Activated CD8-positive, alpha-beta T cell treated with anti-CD3 and anti-CD28 coated beads for 36 hours (primary cell): Measurements from ENCODE around the gene RYR1. TPM values are rescaled to one million over a fixed set of nuclear protein-coding genes. Genes with fewer than 3 reads are reported as not detected.
"Not testable (repeated sequence)": the region's sequence is repeated elsewhere in the genome, so short reads cannot be mapped to it uniquely, and the experiment has no call there.

ENCODE experiments used
- ATAC-seq: fragments of 200-7000 bp; cut with Tn5 transposase; one replicate; pipeline ENCODE4 v1.10.0; 2021; ENCODE audit warnings: mild to moderate bottlenecking, moderate library complexity
- CTCF ChIA-PET: fragments of 350-600 bp; sonication (Branson Sonifier 250); formaldehyde crosslinking; loops from one replicate; lab custom pipeline; 2021; ENCODE audit warnings: antibody characterized with exemption; lab: Charles Lee
- POLR2A ChIA-PET: fragments of 350-600 bp; sonication (Branson Sonifier 250); formaldehyde crosslinking; loops from one replicate; lab custom pipeline; 2021; ENCODE audit warnings: antibody characterized with exemption; lab: Charles Lee
- DNase-seq: peaks from one replicate; pipeline ENCODE4 v3.0.0-alpha.2; 2020
- H3K27ac Mint-ChIP-seq: one replicate; pipeline ENCODE4 v1.8.0; 2021; ENCODE audit warnings: mild to moderate bottlenecking, mixed read lengths
- H3K27me3 Mint-ChIP-seq: one replicate; pipeline ENCODE4 v1.8.0; 2021; ENCODE audit warnings: mixed read lengths
- H3K36me3 Mint-ChIP-seq: one replicate; pipeline ENCODE4 v1.8.0; 2021; ENCODE audit warnings: low read depth, mixed read lengths
- H3K4me1 Mint-ChIP-seq: one replicate; pipeline ENCODE4 v1.8.0; 2021; ENCODE audit warnings: low read depth, mixed read lengths
- H3K4me3 Mint-ChIP-seq: one replicate; pipeline ENCODE4 v1.8.0; 2021; ENCODE audit warnings: mild to moderate bottlenecking, moderate library complexity, mixed read lengths
- H3K9me3 Mint-ChIP-seq: one replicate; pipeline ENCODE4 v1.8.0; 2021; ENCODE audit warnings: mixed read lengths
- intact Hi-C: fragments of 100-400 bp; cut with micrococcal nuclease; formaldehyde crosslinking; loops from one replicate; pipeline ENCODE4 v1.10.0; 2022
- total RNA-seq, 2 experiments: library from RNA; stranded (reverse); gene quantifications; one replicate each; pipeline ENCODE4 v1.2.3, GENCODE V29; 2021
- TF ChIP-seq, protein P1 (sequence below): fragments of 200-600 bp; IDR thresholded peaks from one replicate; pipeline ENCODE4 v1.8.0; 2022; ENCODE audit warnings: antibody characterized with exemption, mild to moderate bottlenecking

The RYR1 gene
- total RNA-seq, 2 experiments from 2014 or later = 0.63 to 1.2 TPM

DNA sequence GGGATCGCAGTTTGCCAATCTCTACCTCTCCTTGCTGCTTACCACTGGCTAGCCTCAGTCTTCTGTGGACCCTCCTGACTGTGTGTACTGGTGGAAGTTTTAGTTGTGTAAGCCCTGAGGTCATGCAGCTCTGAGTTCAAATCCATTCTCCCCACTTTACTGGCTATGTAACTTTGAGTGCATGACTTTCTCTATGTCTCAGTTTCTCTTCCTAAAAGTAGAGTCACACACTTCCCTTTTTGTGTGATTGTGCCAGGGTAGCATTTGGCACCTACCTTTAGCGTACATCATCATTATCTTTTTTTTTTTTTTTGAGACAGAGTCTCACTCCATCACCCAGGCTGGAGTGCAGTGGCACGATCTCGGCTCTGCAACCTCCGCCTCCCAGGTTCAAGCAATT is 113.9 kb downstream of the RYR1 start:
- no peaks in the 10 kb centered on the region for H3K27me3 Mint-ChIP-seq
- H3K4me1 Mint-ChIP-seq = peaks cover 24% of the 10 kb centered on the region
- H3K9me3 Mint-ChIP-seq = no peaks in the 10 kb centered on the region
- H3K36me3 Mint-ChIP-seq = no peaks in the 10 kb centered on the region
- intact Hi-C loops = no loop called here
- no peak overlapping the region for H3K4me3 Mint-ChIP-seq
- ATAC-seq (no peak), DNase-seq (no peak)
- CTCF ChIA-PET = no interaction called here
- TF ChIP-seq, protein P1, sequence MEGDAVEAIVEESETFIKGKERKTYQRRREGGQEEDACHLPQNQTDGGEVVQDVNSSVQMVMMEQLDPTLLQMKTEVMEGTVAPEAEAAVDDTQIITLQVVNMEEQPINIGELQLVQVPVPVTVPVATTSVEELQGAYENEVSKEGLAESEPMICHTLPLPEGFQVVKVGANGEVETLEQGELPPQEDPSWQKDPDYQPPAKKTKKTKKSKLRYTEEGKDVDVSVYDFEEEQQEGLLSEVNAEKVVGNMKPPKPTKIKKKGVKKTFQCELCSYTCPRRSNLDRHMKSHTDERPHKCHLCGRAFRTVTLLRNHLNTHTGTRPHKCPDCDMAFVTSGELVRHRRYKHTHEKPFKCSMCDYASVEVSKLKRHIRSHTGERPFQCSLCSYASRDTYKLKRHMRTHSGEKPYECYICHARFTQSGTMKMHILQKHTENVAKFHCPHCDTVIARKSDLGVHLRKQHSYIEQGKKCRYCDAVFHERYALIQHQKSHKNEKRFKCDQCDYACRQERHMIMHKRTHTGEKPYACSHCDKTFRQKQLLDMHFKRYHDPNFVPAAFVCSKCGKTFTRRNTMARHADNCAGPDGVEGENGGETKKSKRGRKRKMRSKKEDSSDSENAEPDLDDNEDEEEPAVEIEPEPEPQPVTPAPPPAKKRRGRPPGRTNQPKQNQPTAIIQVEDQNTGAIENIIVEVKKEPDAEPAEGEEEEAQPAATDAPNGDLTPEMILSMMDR = no peak
- POLR2A ChIA-PET = no interaction called here
- no peak overlapping the region for H3K27ac Mint-ChIP-seq

DNA sequence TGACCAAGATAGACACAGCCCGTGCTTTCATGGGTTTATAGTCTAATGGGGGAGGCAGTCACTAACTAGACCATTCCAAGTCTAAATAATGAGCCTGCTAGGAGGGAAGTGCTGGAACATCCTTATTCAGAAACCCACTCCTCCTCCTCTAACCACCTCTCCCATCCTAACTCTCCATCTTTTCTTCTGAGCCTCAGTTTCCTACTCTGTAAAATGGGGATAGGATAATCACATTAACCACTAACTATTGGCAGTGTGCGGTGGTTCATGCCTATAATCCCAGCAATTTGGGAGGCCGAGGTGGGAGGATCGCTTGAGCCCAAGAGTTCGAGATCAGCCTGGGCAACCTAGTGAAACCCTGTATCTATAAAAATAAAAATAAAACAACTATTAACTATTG is 115.6 kb downstream of the RYR1 start:
- ChIA-PET CTCF (no interaction called here), POLR2A (no interaction called here)
- ATAC-seq (no peak), DNase-seq (no peak)
- TF ChIP-seq, protein P1 = no peak
- Mint-ChIP-seq H3K36me3 (no peaks in the 10 kb centered on the region), H3K9me3 (no peaks in the 10 kb centered on the region), H3K27ac (no peak overlapping the region), H3K4me3 (no peak overlapping the region), H3K27me3 (peaks cover 6% of the 10 kb centered on the region), H3K4me1 (peaks cover 28% of the 10 kb centered on the region)
- intact Hi-C loops = no loop called here

DNA sequence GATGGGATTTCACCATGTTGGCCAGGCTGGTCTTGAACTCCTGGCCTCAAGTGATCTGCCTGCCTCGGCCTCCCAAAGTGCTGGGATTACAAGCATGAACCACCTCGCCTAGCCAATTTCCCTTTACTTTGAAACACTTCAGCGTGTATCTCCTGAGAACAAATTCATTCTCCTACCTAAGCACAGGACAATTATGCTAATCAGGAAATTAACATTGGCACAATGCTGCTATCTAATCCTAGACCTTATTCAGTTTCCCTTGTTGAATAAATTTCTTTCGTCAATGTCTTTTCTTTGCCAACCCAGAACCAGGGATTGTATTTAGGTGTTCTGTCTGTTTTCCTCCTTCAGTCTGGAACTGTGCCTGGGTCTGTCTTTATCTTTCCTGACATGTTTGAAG is 116.5 kb downstream of the RYR1 start:
- no peak for ATAC-seq
- Mint-ChIP-seq H3K27me3 (peaks cover 6% of the 10 kb centered on the region), H3K4me3 (no peak overlapping the region), H3K9me3 (no peaks in the 10 kb centered on the region), H3K36me3 (no peaks in the 10 kb centered on the region), H3K27ac (no peak overlapping the region), H3K4me1 (peaks cover 23% of the 10 kb centered on the region)
- no peak for DNase-seq
- POLR2A ChIA-PET = no interaction called here
- CTCF ChIA-PET = no interaction called here
- TF ChIP-seq, protein P1 = no peak
- intact Hi-C loops = no loop called here

DNA sequence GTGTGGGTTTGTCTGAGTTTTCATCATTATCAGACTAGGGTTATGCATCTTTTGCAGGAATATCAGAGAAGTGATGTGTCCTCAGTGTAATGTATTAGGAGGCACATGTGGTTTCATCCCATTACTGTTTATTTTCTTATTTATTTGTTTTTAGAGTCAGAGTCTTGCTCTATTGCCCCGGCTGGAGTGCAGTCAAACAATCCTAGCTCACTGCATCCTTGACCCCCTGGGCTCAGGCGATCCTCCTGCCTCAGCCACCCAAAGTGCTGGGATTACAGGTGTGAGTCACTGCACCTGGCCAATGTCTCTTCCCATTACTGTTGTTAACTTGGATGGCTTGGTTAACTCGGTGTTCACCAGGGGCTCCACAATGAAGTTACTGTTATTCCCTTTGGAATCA is 116.9 kb downstream of the RYR1 start:
- intact Hi-C loops = no loop called here
- TF ChIP-seq, protein P1 = no peak
- H3K4me3 Mint-ChIP-seq = no peak overlapping the region
- peaks cover 25% of the 10 kb centered on the region for H3K4me1 Mint-ChIP-seq
- ChIA-PET POLR2A (interaction anchor here (1.5 kb wide), 1 partner anchor 37 kb away, joined by 3 read pairs; no protein-coding TSS in a partner anchor), CTCF (no interaction called here)
- H3K36me3 Mint-ChIP-seq = no peaks in the 10 kb centered on the region
- peaks cover 7% of the 10 kb centered on the region for H3K27me3 Mint-ChIP-seq
- H3K9me3 Mint-ChIP-seq = no peaks in the 10 kb centered on the region
- H3K27ac Mint-ChIP-seq = no peak overlapping the region
- no peak for ATAC-seq
- no peak for DNase-seq

DNA sequence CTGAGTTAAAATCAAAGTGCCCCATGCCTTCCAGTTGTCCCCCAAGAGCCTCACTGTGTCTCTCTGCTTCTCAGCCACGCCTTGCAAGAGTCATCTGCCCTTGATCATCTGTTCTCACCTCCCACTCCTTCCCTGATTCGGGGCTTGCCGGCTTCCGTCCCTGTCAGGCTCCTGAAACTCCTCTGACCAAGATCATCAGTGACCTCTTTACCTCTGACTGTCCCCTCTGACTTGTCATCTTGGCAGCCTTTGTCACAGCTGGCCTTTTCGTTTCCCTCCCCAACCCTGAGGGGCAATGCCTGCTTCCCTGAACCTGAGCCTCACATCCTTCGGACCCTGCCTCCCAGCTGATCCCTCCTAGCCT is 117.9 kb downstream of the RYR1 start:
- H3K4me3 Mint-ChIP-seq = no peak overlapping the region
- peak; percentile 93 for ATAC-seq
- intact Hi-C loops = no loop called here
- DNase-seq = peak; percentile 88
- no peaks in the 10 kb centered on the region for H3K36me3 Mint-ChIP-seq
- peaks cover 9% of the 10 kb centered on the region for H3K27me3 Mint-ChIP-seq
- POLR2A ChIA-PET = interaction anchor here (0.8 to 1.5 kb wide), 5 partner anchors 35 to 126 kb away, joined by 3 to 4 read pairs (median 3); no protein-coding TSS in a partner anchor
- peaks cover 28% of the 10 kb centered on the region for H3K4me1 Mint-ChIP-seq
- TF ChIP-seq, protein P1 = no peak
- peak overlapping the region; percentile 42 for H3K27ac Mint-ChIP-seq
- CTCF ChIA-PET = interaction anchor here (1.1 to 2.0 kb wide), 3 partner anchors 7 to 149 kb away, joined by 3 to 6 read pairs (median 5); partner anchors contain the start of gene FAM98C
- no peaks in the 10 kb centered on the region for H3K9me3 Mint-ChIP-seq

DNA sequence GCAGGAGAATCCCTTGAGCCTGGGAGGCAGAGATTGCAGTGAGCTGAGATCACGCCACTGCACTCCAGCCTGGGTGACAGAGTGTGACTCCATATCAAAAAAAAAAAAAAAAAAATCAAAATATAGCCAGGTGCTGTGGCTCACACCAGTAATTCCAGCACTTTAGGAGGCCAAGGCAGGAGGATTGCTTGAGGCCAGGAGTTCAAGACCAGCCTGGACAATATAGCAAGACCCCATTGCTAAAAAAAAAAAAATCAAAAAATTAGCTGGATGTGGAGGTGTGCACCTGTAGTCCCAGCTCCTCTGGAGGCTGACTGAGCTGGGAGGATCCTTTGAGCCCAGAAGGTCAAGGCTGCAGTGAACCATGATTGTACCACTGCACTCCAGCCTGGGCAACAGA is 119.7 kb downstream of the RYR1 start:
- CTCF ChIA-PET = interaction anchor here (1.0 to 2.0 kb wide), 2 partner anchors 9 to 64 kb away, joined by 3 to 5 read pairs; partner anchors contain the start of gene MAP4K1
- H3K27ac Mint-ChIP-seq, DNase-seq, intact Hi-C loops, H3K36me3 Mint-ChIP-seq, POLR2A ChIA-PET, H3K9me3 Mint-ChIP-seq, H3K4me3 Mint-ChIP-seq, ATAC-seq: not testable (repeated sequence)
- Mint-ChIP-seq H3K4me1 (peaks cover 33% of the 10 kb centered on the region), H3K27me3 (peaks cover 12% of the 10 kb centered on the region)
